ENCODE measurements around the gene BCAS3.

DNA sequence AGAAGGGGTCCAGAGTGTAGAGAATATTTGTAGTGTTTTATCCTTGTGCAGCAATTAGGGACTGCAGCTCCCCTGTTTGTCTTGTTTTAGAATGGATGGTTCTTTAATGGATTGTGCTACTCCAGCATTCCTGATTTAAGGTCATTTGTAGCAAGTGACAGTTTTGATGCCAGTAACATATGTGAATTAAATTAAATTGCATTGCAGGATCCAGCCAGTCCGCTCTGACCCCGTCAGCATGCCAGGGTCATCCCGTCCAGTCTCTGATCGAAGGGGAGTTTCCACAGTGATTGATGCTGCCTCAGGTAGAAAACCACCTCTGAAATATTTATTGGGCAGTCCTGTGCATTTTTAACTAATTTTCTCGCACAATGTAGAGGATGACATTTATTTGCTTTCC, 406.6 kb downstream of the BCAS3 start:
- TF ChIP-seq, protein P1, sequence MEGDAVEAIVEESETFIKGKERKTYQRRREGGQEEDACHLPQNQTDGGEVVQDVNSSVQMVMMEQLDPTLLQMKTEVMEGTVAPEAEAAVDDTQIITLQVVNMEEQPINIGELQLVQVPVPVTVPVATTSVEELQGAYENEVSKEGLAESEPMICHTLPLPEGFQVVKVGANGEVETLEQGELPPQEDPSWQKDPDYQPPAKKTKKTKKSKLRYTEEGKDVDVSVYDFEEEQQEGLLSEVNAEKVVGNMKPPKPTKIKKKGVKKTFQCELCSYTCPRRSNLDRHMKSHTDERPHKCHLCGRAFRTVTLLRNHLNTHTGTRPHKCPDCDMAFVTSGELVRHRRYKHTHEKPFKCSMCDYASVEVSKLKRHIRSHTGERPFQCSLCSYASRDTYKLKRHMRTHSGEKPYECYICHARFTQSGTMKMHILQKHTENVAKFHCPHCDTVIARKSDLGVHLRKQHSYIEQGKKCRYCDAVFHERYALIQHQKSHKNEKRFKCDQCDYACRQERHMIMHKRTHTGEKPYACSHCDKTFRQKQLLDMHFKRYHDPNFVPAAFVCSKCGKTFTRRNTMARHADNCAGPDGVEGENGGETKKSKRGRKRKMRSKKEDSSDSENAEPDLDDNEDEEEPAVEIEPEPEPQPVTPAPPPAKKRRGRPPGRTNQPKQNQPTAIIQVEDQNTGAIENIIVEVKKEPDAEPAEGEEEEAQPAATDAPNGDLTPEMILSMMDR (IDR thresholded peaks at IDR 0.05) = no peak
- TF ChIP-seq POLR2A (IDR thresholded peaks at IDR 0.05) (no peak), EP300 (IDR thresholded peaks at IDR 0.05) (no peak)

Measured in ovary (tissue), 3 donors.